Measurements from ENCODE around the gene HNF1B. TPM values are rescaled to one million over a fixed set of nuclear protein-coding genes. Genes with fewer than 3 reads are reported as not detected.

HNF1B gene
- polyA plus RNA-seq, 4 donors = 119 to 134 (median 126) TPM

DNA sequence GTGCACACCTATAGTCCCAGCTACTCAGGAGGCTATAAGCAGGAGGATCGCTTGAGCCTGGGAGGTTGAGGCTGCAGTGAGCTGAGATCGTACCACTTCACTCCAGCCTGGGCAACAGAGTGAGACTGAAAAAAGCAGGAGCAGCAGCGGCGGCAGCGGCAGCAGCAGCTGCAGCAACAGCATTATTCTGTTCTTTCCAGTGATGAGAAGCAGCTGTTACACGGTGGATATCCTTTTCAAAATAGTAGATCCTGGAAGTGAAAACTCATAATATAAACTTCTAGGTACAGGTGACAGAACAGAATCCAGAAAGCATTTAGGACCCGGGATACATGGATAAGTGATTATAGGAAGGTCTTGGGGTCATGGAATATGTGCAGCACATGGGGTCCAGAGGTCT lies 17.8 kb upstream of the HNF1B start:
- DNase-seq (ENCODE audit: low read depth in 4 of 4, low spot score in 3 of 4) = no peak

DNA sequence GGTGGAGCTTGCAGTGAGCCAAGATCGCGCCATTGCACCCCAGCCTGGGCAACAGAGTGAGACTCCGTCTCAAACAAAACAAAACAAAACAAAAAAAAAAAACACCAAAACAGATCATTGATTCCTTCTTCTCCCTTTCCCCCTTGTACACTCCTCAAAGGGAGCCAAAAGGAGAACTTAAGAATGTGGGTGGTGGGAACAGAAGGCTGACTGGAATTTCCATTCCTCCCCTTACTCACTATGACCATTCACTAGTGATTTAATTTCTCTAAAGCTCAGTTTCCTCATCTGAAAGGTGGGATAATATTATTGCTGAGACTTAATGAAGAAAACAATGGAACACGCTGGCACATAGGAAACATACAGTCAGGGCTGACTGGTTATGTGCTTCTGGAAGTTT lies 17.1 kb upstream of the HNF1B start:
- no peak for DNase-seq (ENCODE audit: low read depth in 4 of 4, low spot score in 3 of 4)

DNA sequence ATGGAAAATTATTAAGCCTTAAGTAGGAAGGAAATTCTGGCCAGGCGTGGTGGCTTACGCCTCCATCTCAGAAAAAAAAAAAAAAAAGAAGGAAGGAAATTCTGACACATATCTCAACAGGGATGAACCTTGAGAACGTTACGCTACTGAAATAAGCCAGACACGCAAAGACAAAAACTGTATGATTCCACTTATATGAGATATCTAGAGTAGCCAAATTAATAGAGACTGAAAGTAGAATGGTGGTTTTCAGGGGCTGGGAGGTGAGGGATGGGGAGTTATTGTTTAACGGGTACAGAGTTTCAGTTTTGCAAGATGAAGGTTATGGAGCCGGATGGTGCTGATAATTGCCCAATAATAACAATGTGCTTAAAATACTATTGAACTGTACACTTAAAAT lies 16.2 kb upstream of the HNF1B start:
- no peak for DNase-seq (ENCODE audit: low read depth in 4 of 4, low spot score in 3 of 4)

DNA sequence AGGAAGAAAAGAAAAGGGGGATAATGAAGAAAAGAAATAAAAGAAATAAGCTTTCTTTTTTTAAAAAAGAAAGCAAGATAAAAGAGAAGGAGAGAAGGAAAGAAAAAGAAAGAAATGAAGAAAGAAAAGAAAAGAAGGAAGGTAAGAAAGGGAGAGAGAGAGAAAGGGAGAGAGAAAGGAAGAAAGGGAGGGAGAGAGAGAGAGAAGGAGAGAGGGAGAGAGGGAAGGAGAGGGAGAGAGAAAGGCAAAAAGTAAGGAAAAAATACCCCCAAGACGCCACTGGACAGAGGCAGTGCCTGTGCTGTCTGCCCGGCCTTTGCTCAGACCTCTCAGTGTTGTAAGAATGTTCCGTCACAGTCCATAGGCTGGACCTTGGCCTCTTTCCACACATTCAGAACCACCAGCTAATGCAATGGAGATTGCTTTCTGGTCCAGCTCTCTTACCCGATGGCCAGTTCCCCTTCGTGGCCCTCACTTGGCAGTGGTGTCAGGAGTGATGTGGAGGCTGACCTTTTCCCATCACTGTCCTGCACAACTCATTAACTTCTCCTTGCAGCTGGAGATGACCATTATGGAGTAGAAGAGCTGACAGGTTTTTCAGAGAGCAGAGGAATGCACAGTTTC lies 14.3 kb upstream of the HNF1B start:
- DNase-seq (ENCODE audit: low read depth in 4 of 4, low spot score in 3 of 4) = no peak

DNA sequence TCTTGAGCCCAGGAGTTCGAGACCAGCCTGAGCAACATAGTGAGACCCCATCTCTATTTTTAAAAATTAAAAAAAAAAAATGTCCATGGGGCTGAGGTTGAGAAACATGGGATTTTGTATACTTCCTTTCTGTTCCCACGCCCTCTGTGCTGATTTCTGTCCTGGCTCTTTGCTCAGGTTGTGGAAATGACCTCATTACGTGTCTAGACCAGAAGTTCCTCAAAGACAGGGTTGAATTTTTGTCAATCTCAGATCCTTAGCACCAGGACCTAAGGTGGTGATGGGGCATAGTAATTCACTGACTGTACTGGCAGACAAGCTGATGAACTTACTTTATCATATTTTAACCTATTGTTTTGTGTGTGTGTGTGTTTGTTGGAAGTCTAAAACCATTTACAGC lies 11.2 kb upstream of the HNF1B start:
- DNase-seq (ENCODE audit: low read depth in 4 of 4, low spot score in 3 of 4) = no peak

DNA sequence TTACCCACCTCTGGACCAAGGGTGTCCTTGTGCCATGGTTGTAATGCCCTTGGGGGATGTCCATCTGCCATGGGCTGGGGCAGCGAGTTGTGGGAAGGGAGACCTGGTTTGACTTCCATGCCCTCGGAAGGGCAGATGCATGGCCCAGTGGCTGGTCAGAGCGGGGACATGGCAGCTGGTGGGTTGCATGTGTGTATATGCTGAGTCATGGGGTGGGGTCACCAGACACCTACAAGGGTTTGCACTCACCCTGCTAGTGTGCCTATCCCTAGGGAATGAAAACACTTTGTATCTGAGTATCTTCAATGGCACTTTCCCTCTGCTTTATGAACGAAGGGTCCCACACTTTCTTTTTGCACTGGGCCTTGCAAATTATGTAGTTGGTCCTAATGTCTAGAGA lies 10.6 kb upstream of the HNF1B start:
- DNase-seq (ENCODE audit: low read depth in 4 of 4, low spot score in 3 of 4) = no peak

DNA sequence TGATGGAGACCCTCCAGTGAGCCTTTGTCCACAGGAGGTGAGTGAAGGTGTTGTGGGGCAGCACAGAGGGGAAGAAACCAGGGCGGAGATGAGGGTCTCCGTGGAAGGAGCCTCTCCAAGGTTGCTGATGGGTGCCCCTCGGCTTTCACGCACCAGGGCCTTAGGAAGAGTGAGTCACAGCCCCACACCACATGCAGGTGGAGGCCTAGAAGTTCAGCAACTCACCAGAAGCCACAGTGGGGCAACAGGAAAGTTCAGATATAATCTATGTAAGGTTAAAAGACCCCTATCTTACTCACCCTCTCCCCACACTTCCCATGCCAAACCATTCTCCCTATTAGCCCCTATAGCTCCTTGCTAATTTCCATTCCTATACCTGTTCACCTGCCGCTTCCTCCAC lies 9.5 kb upstream of the HNF1B start:
- DNase-seq (ENCODE audit: low read depth in 4 of 4, low spot score in 3 of 4) = no peak

DNA sequence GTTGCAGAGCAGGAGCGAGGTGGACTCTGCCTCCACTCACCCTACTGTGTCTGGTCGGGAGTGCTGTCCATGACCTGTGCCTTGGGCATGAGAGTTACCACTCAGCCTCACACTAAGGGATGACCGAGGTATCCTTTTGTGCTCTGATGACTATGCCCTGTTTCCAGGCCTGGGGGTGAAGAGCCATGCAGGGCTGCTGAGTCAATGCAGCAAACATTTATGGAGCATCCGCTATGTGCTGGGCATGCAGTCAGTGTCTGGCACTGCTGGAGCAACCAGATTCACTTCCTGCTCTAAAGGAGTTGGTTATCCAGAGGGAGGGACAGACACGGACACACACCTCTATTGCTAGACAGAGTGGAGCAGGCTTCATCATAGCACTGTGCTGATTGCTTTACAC lies 7.6 kb upstream of the HNF1B start:
- DNase-seq (ENCODE audit: low read depth in 4 of 4, low spot score in 3 of 4) = no peak

DNA sequence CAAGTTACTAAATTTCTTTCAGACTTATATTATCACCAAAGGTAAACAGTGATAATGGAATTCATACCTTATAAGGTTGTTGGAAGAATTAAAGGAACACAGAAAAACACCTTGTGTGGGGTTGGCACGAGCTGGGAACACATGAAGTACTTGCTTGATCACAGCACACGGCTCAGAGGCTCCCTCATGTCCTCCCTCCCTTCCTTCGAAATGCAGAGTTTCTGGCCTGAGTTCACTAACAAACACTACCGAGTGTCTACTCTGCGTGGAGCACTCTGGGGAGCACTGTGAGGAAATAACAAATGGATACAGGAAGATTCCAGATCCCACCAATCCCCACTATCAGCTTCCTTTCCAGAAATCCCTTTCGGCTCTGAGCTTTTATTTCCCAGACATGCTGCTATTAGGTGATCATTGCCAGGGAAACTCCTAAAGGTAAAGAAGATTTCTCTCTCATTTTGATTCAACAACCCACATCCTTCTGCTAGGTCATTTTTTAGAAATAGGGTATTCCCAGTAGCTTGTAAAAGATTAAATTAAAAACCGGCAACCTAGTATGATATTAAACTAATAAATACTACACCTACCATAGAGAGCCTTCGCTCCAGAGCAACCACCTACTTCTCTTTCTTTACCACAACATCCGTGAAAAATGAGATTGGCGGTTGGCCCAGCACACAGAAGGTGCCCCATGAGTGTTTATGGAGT lies 6.1 kb upstream of the HNF1B start:
- no peak for DNase-seq (ENCODE audit: low read depth in 4 of 4, low spot score in 3 of 4)

DNA sequence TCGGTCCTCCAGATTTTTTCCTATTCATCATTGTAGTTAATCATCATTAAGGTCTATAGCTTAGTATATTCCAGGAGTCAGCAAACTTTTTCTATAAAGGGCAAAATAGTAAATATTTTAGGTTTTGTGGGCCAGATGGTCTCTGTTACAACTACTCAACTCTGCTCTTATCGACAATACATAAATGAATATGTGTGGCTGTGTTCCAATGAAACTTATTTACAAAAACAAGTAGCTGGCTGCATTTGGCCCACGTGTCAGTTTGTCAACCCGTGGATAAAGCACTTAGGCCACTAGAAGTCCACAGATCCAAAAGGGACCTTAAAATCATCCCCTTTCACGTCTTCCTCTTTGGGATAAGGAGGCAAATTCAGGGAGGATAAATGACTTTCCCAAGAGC lies 5.4 kb upstream of the HNF1B start:
- no peak for DNase-seq (ENCODE audit: low read depth in 4 of 4, low spot score in 3 of 4)

DNA sequence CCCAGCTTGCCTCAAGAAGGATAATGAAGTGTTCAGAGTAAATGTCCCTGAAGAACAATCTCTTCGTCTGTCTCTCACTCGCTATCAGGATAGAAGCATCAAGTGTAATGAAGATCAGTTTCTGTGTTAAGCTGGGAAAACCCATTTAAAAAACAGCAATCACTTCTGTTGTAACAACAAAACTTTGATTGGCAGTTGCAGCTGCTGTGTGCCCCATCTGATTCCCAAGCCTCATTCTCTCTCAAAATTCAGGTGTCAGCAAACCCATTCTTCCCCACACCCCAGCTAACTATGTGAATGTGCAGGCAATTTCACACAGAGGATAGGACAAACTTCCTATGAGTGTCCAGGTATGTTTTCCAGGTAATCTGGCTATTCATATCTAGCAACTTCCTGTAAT lies 2.4 kb upstream of the HNF1B start:
- no peak for DNase-seq (ENCODE audit: low read depth in 4 of 4, low spot score in 3 of 4)

DNA sequence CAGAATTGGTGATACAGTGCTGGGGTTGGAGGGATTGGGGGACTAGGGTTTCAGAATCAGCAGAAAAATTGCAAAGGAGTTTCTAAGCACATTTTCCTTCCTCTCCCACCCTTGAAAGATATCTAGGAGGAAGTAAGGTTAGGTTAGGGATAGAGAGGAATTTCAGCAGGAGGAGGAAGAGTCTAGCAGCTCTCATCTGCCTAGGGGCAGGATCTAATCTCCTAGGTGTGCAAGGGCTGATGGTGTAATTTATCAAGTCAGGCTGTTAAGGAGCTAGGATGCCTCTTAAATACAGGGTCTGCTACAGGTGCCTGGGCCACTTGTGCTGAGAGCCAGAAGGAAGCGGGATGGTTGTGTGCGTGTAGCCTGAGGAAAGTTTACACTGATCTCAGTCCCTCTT lies 1.8 kb upstream of the HNF1B start:
- no peak for DNase-seq (ENCODE audit: low read depth in 4 of 4, low spot score in 3 of 4)

DNA sequence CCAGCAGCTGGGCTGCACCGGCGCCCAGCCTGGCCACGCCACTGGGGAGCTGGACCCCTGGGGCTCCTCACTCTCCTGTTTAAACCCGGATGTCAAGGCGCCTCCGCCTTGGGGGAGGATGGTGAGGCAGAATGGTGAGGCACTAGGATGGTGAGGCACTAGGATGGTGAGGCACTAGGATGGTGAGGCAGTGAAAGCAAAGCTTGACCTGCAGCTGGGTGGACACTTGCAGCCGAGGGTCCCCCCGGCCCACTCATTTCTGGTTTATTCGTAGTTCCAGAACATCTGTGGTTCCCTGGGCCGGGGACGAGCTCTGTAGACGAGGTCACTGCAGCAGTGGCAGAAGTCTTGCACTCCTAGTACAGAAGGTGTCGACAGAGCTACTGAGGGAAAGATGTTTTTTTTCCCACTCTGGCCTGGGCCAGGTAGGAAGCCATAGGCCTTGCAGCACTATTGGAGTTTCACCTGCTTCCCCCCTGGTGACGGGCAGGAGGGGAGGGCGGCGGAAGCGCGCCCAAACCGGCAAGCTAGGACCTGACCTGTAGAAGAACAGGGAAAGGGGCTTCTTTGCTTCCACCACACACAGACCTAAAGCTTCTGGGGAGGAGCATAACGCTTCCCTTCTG lies 1.1 kb upstream of the HNF1B start:
- DNase-seq (ENCODE audit: low read depth in 4 of 4, low spot score in 3 of 4) = no peak

DNA sequence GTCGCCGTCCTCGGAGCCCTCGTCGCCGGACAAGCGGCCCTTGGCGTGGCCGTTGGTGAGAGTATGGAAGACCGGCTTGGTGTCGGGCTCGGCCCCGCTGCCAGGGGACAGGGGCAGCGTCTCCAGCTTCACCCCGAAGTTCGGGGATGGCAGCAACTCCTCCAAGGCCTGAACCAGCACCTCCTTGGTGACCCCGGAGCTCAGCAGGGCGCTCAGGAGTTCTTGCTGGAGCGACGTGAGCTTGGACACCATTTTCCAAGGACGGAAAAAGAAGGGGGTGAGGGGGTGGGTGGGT lies 279 bp downstream of the HNF1B start:
- DNase-seq (ENCODE audit: low read depth in 4 of 4, low spot score in 3 of 4) = no peak

DNA sequence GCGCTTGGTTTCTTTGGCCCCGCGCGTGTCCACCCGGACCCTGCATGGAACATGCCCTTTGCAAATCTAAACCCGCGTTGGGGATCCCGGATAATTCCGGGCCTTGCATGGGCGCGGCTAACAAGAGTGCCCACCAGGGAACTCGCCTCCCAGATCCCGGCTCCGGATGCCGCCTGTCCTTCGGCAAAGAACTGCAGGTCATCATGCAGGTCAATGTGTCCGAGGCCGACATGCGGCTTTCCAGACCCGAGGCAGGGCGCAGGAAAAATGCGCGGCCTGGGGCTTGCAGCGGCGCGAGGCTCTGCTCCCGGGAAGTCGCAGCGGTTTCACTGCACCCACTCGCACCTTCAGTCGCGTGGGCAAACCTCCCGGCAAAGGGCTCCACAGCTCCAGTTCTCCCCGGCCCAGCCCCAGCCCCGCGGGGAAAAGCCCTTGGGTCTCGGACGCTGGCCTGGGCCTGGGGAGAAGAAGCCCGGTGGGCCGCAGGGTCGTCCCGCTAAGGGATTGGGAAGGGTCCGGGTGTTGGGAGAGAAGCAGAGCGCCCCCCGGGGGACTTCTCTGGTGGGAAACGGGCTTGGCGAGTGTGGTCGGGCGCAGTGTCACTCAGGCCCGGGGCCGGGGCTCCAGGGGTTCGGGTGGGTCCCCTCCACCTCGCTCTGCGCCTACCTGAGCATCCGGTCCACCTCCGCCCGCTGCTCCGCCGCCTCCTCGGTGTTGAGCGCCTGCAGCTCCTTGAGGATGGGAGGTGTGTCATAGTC lies 805 bp downstream of the HNF1B start:
- DNase-seq (ENCODE audit: low read depth in 4 of 4, low spot score in 3 of 4) = no peak

DNA sequence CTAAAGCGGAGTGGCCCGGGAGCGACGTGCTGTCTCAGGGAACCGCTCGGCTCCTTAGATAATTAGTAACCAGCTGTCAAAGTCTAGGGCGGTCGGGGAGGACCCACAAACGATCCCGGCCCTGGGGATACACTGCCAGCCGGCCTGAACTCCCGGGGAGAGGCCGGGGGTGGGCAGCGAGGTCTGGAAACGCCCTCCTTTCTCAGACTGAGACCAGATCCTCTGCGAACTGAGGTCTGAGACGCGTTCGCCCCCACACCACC lies 1.3 kb downstream of the HNF1B start:
- DNase-seq (ENCODE audit: low read depth in 4 of 4, low spot score in 3 of 4) = no peak

DNA sequence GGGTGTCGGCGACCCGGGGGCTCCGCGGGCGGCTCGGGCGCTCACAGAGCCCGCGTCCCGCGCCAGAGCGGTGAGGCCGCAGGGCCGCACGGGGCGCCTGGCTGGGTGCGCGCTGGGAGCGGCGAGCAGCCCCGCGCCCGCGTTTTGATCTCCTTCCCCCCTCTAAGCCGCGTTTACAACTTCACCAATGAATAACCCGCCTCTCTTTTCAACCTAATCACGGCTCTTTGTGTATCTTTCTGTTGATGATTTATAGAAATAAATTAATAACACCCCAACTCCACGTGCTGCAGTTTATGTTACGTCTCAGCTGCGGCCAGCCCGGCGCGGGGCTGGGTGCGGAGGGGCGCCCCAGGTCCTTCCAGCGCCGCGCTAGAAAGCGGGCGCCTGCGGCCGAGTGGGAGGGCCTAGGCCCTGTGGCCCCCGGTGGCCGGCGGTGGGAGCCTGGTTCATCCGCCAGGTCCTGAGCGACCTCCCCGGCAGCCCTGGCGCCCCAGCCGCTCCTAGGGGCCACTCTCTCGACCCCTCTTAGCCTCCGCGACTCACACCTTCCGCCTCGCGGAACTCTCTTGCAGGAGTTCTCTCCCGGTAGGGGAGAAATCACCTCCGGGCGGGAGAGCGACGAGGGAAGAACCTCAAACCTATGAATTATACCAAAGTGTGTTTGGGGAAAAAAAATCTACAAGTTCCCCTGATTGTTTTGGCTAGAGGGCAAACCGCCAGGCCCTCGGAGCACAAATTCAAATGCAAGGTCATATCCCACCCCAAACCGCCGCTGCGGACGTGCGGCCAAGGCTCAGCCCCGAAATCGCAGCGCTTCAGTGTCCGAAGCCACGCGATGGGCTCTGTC lies 1.9 kb downstream of the HNF1B start:
- no peak for DNase-seq (ENCODE audit: low read depth in 4 of 4, low spot score in 3 of 4)

DNA sequence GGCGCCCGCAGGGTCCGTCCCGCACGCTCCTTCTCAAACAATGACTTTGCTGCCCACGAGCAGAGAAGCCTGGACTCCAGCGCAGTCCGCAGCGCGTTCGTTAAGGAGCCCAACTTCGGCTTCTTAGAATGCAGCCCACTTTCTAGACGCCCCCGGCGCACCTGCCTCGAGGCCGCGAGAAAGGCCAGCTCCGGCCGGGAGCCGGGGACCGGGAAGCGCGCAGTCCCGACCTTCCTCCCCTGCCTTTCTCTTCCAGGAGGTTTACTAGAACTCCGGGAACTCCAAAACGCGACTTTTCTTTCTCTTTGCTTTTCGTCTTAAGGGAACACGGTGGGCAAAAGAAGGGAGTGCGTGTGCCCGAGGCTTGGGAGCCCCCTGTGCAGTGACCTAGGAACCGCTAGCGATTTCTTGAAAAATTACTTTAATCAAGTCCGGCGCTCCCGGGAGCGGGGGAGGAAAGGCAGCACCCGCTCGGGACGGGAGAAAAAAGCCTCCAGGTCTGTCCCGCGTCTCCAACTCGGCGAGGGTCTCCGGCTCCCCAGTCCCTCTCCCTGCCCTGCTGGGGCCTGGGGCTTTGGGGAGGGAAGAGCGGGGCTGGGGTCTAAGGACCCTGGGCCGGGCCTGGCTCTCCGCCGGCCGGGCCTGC lies 2.6 kb downstream of the HNF1B start:
- no peak for DNase-seq (ENCODE audit: low read depth in 4 of 4, low spot score in 3 of 4)

DNA sequence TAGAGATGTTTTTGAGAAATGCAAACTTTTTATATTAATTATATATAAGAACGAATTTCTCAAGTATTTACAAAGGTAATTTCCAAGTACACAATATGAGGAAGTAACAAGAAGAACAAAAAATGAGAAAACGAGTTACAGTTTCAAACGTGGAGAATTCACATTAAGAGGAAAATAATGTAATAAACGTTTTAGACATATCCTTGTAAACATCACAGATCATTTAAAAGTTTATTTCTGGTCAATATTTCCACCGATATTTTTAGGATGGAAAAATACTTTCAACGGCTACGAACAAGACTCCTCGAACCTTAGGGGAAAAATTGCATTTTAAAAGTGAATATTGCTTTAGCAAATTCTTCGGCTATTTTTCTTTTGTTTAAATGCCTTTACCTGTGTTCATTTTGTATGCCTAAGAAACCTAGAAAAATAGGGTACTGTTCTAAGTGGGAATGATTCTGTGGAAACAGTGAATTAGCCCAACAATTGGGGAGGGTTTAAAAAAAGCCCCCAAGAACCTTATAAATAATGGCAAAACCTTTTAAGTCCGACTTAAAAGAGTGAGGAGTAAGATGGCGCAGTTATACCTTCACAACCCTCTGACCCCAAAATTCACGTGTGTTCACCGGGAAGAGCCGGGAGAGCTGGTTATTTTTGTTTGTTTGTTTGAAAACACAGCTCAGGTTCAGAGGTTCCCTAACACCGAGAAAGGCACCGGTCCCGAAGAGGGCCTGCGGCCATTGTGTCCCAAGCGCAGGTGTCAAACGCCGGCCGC lies 3.3 kb downstream of the HNF1B start:
- DNase-seq (ENCODE audit: low read depth in 4 of 4, low spot score in 3 of 4) = no peak

DNA sequence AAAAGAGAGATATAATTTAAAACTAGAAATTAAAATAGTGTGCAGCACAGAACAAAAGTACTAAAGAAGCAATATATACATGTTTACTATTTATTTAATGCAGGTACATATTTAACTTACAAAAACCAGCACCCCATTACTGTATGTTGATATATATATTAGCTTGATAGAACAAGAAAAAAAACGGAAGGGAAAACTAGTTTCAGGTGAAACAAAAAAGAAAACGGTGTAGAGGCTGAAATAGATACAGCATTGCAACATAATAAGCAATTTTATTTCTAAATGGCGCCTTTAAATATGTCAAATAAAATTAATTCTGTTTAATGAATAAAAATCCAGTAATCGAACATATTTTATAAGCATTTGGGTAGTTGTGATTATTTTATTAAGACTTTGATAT lies 3.9 kb downstream of the HNF1B start:
- DNase-seq (ENCODE audit: low read depth in 4 of 4, low spot score in 3 of 4) = no peak

All from right renal pelvis (tissue), 4 donors.